ENCODE measurements around the gene SH2B2.

SH2B2 gene

DNA sequence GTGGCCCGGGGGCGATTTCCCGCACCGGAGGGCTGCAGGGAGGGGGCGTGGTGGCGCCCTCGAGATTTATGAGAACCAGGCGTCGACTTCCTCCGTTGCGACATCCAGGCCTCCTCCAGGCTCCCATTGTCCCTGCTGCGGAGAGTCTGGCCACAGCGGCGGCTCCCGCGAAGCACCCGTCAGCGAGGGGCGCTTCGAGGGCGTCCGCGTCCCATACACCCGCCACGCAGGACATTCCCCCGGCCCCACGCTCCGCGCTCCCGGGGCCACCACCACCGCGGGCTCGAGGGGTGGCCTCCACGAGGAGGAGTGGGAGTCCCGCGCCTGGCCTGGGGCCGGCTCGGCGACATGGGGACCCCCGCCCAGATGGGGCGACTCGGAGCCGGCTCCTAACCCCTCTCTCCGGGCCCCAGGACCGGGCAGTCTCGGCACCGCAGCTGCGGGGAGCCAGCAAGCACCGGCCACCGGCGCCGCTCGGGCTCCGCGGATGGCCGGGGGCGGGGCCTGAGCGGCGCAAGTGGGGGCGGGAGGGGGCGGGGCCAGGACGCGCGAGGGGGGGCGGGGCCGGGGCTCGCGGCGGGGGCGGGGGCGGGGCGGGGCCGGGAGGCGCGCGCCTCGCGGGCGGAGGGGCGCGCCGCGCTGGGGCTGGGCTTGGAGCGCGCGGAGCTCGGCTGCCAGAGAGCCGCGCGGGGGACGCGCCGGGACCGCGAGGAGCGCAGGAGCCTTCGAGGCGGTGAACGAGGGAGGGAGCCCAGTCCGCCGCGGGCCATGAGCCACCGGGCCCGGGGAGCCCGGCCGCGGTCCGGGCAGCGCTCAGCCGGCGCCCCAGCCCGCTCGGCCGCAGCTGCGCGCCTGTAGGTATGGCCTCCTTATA, at the start of gene SH2B2:
Gene SH2B2 (plus strand): TSS at position 632 of the 874 bp plus-strand sequence. CDS start 13,683 bp downstream, outside the sequence.
- peaks cover 20% of the 10 kb centered on the region for H3K4me1 ChIP-seq (ENCODE audit: control insufficient read depth, insufficient read depth, low read length)

DNA sequence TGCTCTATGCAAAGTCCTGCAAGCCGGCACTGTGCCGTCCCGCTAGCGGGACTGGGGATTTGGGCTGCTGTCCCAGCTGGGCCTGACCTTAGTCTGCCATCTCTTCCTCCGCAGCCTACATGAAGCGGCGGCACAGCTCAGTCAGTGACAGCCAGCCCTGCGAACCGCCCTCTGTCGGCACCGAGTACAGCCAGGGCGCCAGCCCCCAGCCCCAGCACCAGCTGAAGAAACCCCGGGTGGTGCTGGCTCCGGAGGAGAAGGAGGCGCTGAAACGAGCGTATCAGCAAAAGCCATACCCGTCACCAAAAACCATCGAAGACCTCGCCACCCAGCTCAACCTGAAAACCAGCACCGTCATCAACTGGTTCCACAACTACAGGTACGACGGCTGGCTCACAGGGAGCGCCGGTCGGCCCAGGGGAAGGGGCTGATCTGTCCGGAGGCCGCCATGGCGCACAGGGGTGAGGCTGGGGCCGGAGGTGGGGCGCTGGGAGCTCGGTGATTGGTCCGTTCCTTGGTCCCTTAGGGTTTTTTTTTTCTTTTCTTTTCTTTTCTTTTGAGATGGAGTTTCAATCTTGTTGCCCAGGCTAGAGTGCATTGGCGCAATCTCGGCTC, 47.4 kb upstream of the SH2B2 start:
- Histone ChIP-seq H3K4me1 (ENCODE audit: control insufficient read depth, insufficient read depth, low read length) (no peaks in the 10 kb centered on the region), H3K4me3 (ENCODE audit: low read length) (no peak overlapping the region), H3K9me3 (ENCODE audit: control insufficient read depth, low read length) (no peaks in the 10 kb centered on the region), H3K9ac (ENCODE audit: low read length) (no peak overlapping the region), H3K27me3 (ENCODE audit: control insufficient read depth, insufficient read depth, low read length) (no peaks in the 10 kb centered on the region), H3K36me3 (ENCODE audit: control insufficient read depth, insufficient read depth, low read length) (no peaks in the 10 kb centered on the region)

More for the DNA sequence above, at the start of gene SH2B2:
- H3K9ac ChIP-seq (ENCODE audit: low read length) = peak within 1 kb of the TSS; percentile 53
- H3K9me3 ChIP-seq (ENCODE audit: control insufficient read depth, low read length) = no peaks in the 10 kb centered on the region
- H3K36me3 ChIP-seq (ENCODE audit: control insufficient read depth, insufficient read depth, low read length) = no peaks in the 10 kb centered on the region
- H3K27me3 ChIP-seq (ENCODE audit: control insufficient read depth, insufficient read depth, low read length) = peaks cover 8% of the 10 kb centered on the region
- peak within 1 kb of the TSS; percentile 67 for H3K4me3 ChIP-seq (ENCODE audit: low read length)

DNA sequence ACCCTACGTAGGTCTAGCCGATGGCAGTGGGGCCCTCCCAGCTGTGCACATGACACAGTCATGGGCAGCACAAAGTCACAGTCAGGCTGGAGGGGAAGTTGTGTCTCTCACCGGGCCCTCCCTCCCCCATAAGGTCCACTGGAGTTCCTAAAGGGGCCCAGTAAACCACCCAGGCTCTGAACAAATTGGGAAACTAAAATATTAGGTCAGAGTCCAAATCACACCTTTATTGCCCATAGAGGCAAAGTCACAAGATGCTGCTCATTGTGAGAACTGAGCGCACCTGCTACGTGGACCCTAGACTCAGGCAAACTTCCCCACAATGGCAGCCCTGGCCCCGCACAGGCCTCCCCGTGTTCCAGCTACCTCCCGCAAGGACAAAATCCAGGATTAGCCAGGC, 45.2 kb upstream of the SH2B2 start:
- H3K36me3 ChIP-seq (ENCODE audit: control insufficient read depth, insufficient read depth, low read length) = no peaks in the 10 kb centered on the region

DNA sequence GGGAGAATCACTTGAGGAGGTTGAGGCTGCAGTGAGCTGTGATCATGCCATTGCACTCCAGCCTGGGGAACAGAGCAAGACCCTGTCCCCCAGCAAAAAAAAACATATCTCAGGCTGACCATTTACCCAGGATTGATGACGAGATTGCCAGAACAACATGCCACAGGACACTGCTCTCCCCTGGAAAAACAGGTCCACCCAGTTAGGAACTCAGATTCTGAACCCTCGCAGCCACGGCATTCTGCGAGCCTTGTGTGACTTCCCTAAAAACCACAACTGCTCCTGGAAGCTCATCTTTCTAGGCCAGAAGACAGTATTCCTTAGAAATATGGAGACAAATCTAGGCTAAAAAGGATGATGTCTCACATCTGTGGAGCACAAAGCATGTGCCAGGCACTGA, 42.1 kb upstream of the SH2B2 start:
- H3K4me1 ChIP-seq (ENCODE audit: control insufficient read depth, insufficient read depth, low read length) = no peaks in the 10 kb centered on the region
- no peaks in the 10 kb centered on the region for H3K36me3 ChIP-seq (ENCODE audit: control insufficient read depth, insufficient read depth, low read length)
- no peak overlapping the region for H3K9ac ChIP-seq (ENCODE audit: low read length)
- H3K27me3 ChIP-seq (ENCODE audit: control insufficient read depth, insufficient read depth, low read length) = no peaks in the 10 kb centered on the region
- no peaks in the 10 kb centered on the region for H3K9me3 ChIP-seq (ENCODE audit: control insufficient read depth, low read length)
- no peak overlapping the region for H3K4me3 ChIP-seq (ENCODE audit: low read length)

More for the DNA sequence above, 45.2 kb upstream of the SH2B2 start:
- Histone ChIP-seq H3K9ac (ENCODE audit: low read length) (no peak overlapping the region), H3K27me3 (ENCODE audit: control insufficient read depth, insufficient read depth, low read length) (no peaks in the 10 kb centered on the region), H3K4me3 (ENCODE audit: low read length) (no peak overlapping the region), H3K4me1 (ENCODE audit: control insufficient read depth, insufficient read depth, low read length) (no peaks in the 10 kb centered on the region), H3K9me3 (ENCODE audit: control insufficient read depth, low read length) (no peaks in the 10 kb centered on the region)

DNA sequence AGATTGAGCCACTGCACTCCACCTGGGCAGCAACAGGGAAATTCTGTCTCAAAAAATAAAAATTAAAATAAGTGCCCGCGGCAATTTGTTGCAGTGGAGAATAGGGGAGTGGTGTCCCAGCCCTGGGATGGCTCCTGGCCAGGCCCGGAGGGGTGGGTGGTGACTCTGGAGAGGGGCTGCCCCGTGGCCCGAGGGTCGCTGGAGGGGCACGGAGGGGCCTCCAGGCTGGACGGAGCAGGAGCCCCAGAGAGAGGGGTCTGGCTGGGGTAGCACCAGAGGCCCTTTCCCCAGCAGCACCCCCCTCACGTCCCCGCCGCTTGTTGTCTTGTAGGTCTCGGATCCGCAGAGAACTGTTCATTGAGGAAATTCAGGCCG, 38.6 kb upstream of the SH2B2 start:
- H3K9me3 ChIP-seq (ENCODE audit: control insufficient read depth, low read length) = no peaks in the 10 kb centered on the region
- H3K4me1 ChIP-seq (ENCODE audit: control insufficient read depth, insufficient read depth, low read length) = no peaks in the 10 kb centered on the region
- no peaks in the 10 kb centered on the region for H3K27me3 ChIP-seq (ENCODE audit: control insufficient read depth, insufficient read depth, low read length)
- H3K4me3 ChIP-seq (ENCODE audit: low read length) = no peak overlapping the region
- no peaks in the 10 kb centered on the region for H3K36me3 ChIP-seq (ENCODE audit: control insufficient read depth, insufficient read depth, low read length)
- no peak overlapping the region for H3K9ac ChIP-seq (ENCODE audit: low read length)

DNA sequence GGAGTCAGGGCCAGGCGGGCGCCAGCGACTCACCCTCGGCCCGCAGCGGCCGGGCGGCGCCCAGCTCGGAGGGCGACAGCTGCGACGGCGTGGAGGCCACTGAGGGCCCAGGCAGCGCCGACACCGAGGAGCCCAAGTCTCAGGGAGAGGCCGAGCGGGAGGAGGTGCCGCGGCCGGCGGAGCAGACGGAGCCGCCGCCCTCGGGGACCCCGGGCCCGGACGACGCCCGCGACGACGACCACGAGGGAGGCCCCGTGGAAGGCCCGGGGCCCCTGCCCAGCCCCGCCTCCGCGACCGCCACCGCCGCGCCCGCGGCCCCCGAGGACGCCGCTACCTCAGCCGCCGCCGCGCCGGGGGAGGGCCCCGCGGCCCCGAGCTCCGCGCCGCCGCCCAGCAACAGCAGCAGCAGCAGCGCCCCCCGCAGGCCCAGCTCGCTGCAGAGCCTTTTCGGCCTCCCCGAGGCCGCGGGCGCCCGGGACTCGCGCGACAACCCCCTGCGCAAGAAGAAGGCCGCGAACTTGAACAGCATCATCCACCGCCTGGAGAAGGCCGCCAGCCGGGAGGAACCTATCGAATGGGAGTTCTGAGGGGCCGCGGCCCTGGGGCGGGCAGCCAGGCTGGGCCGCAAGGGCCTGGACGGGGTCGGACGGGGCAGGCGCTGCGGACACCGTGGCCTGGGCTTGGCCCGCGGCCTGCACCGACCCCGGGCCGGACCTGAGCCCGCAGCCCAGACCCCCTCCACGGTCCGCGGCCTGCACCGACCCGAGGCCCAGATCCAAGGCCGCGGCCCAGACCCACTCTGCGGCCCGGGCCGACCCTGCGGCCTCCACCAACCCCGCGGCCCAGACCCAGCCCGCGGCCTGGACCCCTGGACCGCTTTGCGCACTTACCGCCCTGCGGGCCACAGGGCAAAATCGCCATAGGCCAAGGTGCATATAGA, 37.9 kb upstream of the SH2B2 start:
- no peak overlapping the region for H3K9ac ChIP-seq (ENCODE audit: low read length)
- no peaks in the 10 kb centered on the region for H3K4me1 ChIP-seq (ENCODE audit: control insufficient read depth, insufficient read depth, low read length)
- no peaks in the 10 kb centered on the region for H3K27me3 ChIP-seq (ENCODE audit: control insufficient read depth, insufficient read depth, low read length)
- no peak overlapping the region for H3K4me3 ChIP-seq (ENCODE audit: low read length)
- H3K36me3 ChIP-seq (ENCODE audit: control insufficient read depth, insufficient read depth, low read length) = no peaks in the 10 kb centered on the region
- H3K9me3 ChIP-seq (ENCODE audit: control insufficient read depth, low read length) = no peaks in the 10 kb centered on the region

DNA sequence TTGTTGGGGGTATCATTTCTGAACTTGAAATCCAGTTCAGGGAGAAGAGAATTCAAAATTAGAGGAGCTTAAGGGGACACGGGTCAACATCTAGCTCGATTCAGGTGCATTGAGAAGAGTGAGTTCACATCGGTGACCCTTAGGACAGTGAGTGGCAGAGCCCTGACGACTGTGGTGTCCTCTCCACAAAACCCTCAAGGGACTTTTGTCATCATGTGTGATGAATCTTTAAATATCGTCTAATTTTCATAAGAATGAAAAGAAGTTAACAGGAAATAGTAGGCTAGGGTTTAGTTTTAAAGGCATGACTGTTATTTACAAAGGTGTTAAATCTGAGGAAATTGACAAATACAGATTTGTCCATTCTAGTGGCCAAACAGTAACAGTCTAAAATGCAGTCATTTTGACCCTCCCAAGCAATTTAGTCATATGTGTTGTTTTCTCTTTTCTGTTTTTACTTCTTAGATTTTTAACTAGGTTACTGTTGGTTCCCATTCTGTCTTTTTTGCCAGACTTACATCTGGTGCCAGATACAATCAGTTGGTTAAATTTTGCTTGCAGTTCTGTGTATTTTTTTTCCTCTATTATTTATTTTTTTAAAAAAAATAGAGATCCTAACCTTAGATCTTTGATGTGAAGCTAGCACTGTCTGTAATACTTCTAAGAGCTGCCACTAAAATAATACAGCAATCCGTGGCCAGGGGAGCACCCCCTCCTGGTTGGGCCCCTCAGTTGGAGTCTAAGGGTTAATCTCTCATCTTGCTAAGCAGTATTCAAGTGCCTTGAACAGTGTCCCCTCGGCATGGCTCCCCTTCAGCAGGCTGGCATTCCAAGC, 34.9 kb upstream of the SH2B2 start:
- no peak overlapping the region for H3K4me3 ChIP-seq (ENCODE audit: low read length)
- no peaks in the 10 kb centered on the region for H3K27me3 ChIP-seq (ENCODE audit: control insufficient read depth, insufficient read depth, low read length)
- H3K9ac ChIP-seq (ENCODE audit: low read length) = no peak overlapping the region
- H3K36me3 ChIP-seq (ENCODE audit: control insufficient read depth, insufficient read depth, low read length) = no peaks in the 10 kb centered on the region
- H3K4me1 ChIP-seq (ENCODE audit: control insufficient read depth, insufficient read depth, low read length) = no peaks in the 10 kb centered on the region
- no peaks in the 10 kb centered on the region for H3K9me3 ChIP-seq (ENCODE audit: control insufficient read depth, low read length)

DNA sequence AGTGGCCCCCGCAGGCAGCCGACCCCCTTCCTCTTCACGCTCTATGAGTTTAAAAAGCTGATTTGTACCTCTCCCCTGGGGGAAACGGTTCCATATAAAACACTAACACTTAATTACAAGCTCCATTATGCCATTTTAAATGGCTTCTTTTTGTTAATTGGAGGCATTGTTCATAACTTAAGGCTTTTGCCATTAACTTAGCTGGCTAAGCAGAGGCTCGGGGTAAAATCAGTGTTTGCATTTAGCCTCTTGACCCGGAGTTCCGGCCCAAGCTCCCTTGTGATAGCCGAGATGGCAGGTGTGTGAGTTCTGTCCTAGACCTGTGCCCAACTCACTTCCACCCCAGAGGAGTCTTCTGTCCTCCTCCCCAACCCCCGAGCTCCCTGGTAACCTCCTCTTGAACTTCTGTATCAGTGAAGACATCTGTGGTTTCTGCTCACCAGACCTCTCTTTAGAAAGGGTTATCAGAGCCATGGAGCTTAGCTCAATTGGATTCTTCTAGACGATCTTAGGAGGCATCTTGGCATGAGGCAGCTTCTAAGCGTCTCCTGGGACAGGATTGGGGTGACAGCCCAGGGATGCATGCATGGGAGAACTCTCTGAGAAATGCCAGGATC, 34.2 kb upstream of the SH2B2 start:
- Histone ChIP-seq H3K9me3 (ENCODE audit: control insufficient read depth, low read length) (no peaks in the 10 kb centered on the region), H3K27me3 (ENCODE audit: control insufficient read depth, insufficient read depth, low read length) (no peaks in the 10 kb centered on the region), H3K4me3 (ENCODE audit: low read length) (no peak overlapping the region), H3K36me3 (ENCODE audit: control insufficient read depth, insufficient read depth, low read length) (no peaks in the 10 kb centered on the region), H3K4me1 (ENCODE audit: control insufficient read depth, insufficient read depth, low read length) (no peaks in the 10 kb centered on the region), H3K9ac (ENCODE audit: low read length) (no peak overlapping the region)

DNA sequence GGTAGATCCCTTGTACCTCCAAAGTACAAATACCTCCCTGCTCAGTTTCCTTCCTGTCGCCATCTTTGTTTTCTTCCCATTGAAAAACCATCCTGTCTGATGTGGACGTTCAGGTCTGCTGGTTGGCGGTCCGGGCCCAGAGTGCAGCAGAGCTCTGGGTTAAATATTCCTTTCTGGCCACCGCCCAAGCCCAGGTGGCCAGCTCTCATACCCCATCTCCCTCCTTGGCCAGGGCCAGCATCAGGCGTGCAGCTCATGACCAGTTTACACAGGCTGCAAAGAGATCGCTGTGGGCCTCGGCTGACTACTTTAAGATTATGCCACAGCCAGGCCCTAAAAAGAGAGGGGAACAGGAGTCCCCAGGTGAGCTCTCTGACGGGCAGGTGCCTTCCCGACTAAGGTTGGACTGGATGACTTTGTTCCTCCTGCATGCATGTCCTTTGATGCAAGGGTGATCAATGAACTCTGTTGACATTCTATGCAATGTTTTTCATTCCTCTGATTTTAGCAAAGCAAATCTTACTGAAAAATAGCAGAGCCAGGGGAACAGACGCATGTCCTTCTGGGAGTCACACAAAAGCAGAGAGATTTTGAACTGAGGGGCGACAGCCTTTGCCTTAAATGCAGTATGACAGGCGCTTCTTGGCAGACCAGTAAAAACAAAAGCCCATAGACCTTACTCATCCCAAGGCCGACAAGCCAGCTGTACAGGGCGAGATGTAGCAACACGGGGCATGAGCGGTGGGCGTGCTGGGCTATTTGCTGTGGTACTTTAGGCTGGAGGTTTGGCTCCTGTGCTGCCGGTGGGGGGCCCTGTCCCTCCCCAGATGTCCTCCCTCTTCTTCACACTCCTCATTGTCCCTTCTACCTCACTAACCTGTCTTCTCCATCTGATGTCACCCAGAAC, 33.3 kb upstream of the SH2B2 start:
- Histone ChIP-seq H3K36me3 (ENCODE audit: control insufficient read depth, insufficient read depth, low read length) (no peaks in the 10 kb centered on the region), H3K27me3 (ENCODE audit: control insufficient read depth, insufficient read depth, low read length) (no peaks in the 10 kb centered on the region)

DNA sequence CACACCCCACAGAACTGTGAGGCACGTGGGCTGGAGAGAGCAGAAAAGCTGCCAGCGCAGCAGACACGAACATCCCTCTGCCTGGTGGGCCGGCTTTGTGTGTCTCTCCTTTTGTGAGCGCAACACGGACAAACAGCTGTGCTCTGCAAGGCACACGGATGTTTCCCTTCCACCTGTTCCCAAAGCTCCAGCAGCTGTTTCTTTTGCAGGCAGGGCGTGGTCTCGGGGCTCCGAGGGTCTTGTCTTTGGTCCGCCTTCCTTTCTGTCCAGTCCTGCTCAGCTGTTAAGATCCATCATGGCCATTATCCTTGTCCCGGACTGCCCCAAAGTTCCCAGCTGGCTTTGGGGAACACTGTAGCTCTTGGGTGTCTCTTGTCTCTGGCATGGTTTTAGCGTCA, 32.7 kb upstream of the SH2B2 start:
- Histone ChIP-seq H3K9ac (ENCODE audit: low read length) (no peak overlapping the region), H3K9me3 (ENCODE audit: control insufficient read depth, low read length) (no peaks in the 10 kb centered on the region), H3K4me3 (ENCODE audit: low read length) (no peak overlapping the region), H3K36me3 (ENCODE audit: control insufficient read depth, insufficient read depth, low read length) (no peaks in the 10 kb centered on the region), H3K4me1 (ENCODE audit: control insufficient read depth, insufficient read depth, low read length) (no peaks in the 10 kb centered on the region), H3K27me3 (ENCODE audit: control insufficient read depth, insufficient read depth, low read length) (no peaks in the 10 kb centered on the region)

More for the DNA sequence above, 33.3 kb upstream of the SH2B2 start:
- Histone ChIP-seq H3K4me3 (ENCODE audit: low read length) (no peak overlapping the region), H3K4me1 (ENCODE audit: control insufficient read depth, insufficient read depth, low read length) (no peaks in the 10 kb centered on the region), H3K9me3 (ENCODE audit: control insufficient read depth, low read length) (no peaks in the 10 kb centered on the region), H3K9ac (ENCODE audit: low read length) (no peak overlapping the region)
